Prostate gland (tissue), 2 donors: ENCODE measurements around the gene SSU72.

Experiments
- POLR2A ChIP-seq: fragments of 450-650 bp; IDR thresholded peaks from one replicate; pipeline ENCODE4 v1.6.1; 2016; ENCODE audit warnings: antibody characterized with exemption, mild to moderate bottlenecking
- POLR2AphosphoS5 ChIP-seq: sonication (generic); formaldehyde crosslinking; IDR thresholded peaks from one replicate; pipeline ENCODE4 v1.6.1; 2017; ENCODE audit warnings: antibody characterized with exemption
- TF ChIP-seq, protein P1 (sequence below), 4 experiments: fragments of 200-600 bp in 2 of 4; fragments of 450-650 bp in 2 of 4; sonication (generic) in 2 of 4; IDR thresholded peaks; 1 replicate in 3 of 4; 2 replicates in 1 of 4; pipeline ENCODE4 v1.5.1; 2016 to 2019; ENCODE audit warnings: antibody characterized with exemption in 4 of 4, mild to moderate bottlenecking in 2 of 4, moderate library complexity in 2 of 4

DNA sequence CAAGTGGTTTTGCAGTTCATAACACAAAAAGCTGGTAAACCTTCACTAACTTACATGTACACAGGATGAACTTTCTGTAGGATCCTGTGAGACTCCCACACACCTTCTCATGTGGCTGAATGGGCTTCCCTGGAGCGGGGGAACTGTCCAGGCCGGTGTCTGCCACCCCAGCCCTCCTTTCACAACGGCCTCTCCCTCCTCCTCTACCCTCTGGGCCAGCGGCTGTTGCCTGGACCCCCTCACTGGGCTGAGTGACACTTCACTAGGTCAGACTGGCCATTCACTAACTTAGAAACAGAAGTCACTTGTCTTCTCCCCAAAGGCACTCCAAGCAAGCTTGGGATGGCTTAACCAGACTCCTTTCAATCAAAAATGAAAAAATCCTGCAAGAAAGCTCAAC lies 16.1 kb downstream of the SSU72 start:
- TF ChIP-seq POLR2A (no peak), POLR2AphosphoS5 (no peak)
- TF ChIP-seq, protein P1, sequence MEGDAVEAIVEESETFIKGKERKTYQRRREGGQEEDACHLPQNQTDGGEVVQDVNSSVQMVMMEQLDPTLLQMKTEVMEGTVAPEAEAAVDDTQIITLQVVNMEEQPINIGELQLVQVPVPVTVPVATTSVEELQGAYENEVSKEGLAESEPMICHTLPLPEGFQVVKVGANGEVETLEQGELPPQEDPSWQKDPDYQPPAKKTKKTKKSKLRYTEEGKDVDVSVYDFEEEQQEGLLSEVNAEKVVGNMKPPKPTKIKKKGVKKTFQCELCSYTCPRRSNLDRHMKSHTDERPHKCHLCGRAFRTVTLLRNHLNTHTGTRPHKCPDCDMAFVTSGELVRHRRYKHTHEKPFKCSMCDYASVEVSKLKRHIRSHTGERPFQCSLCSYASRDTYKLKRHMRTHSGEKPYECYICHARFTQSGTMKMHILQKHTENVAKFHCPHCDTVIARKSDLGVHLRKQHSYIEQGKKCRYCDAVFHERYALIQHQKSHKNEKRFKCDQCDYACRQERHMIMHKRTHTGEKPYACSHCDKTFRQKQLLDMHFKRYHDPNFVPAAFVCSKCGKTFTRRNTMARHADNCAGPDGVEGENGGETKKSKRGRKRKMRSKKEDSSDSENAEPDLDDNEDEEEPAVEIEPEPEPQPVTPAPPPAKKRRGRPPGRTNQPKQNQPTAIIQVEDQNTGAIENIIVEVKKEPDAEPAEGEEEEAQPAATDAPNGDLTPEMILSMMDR (IDR thresholded peaks at IDR 0.05): no peak
